WTC11 (cell line): Measurements from ENCODE around the gene TREH. TPM values are rescaled to one million over a fixed set of nuclear protein-coding genes. Genes with fewer than 3 reads are reported as not detected.

Experiments used
- ATAC-seq: fragments of 200-7000 bp; cut with Tn5 transposase; 2 replicates; pipeline ENCODE4 v1.10.0; 2021; ENCODE audit warnings: mild to moderate bottlenecking, moderate library complexity
- CTCF ChIA-PET: fragments of 300-600 bp; sonication (Branson Sonifier 250); formaldehyde crosslinking; loops from one replicate; lab custom pipeline; 2021; ENCODE audit warnings: antibody characterized with exemption; lab: Charles Lee
- POLR2A ChIA-PET: fragments of 350-600 bp; sonication (Branson Sonifier 250); formaldehyde crosslinking; loops from one replicate; lab custom pipeline; 2021; ENCODE audit warnings: antibody characterized with exemption; lab: Charles Lee
- DNase-seq: peaks from one replicate; pipeline ENCODE4 v3.0.0; 2021; ENCODE audit warnings: low spot score
- H3K27ac Mint-ChIP-seq: 2 replicates; pipeline ENCODE4 v1.8.0; 2021; ENCODE audit warnings: mixed read lengths
- H3K27me3 Mint-ChIP-seq: 2 replicates; pipeline ENCODE4 v1.8.0; 2021; ENCODE audit warnings: low read depth, mild to moderate bottlenecking, moderate library complexity, mixed read lengths
- H3K36me3 Mint-ChIP-seq: 2 replicates; pipeline ENCODE4 v1.8.0; 2021; ENCODE audit warnings: mixed read lengths
- H3K4me1 Mint-ChIP-seq: 2 replicates; pipeline ENCODE4 v1.8.0; 2022; ENCODE audit warnings: mixed read lengths
- H3K4me3 Mint-ChIP-seq: 2 replicates; pipeline ENCODE4 v1.8.0; 2021; ENCODE audit warnings: mild to moderate bottlenecking, moderate library complexity, mixed read lengths
- H3K9me3 Mint-ChIP-seq: 2 replicates; pipeline ENCODE4 v1.8.0; 2021; ENCODE audit warnings: mixed read lengths
- EMX1 ChIP-seq: fragments of 250-450 bp; sonication (Bioruptor Pico); IDR thresholded peaks from 2 replicates; pipeline ENCODE4 v1.8.0; 2021; ENCODE audit warnings: mild to moderate bottlenecking
- FOXJ3 ChIP-seq: sonication (generic); formaldehyde crosslinking; IDR thresholded peaks from 2 replicates; pipeline ENCODE4 v1.9.0; 2021; ENCODE audit warnings: missing genetic modification reagents, mild to moderate bottlenecking, borderline replicate concordance
- IRF2 ChIP-seq: sonication (generic); formaldehyde crosslinking; IDR thresholded peaks from 2 replicates; pipeline ENCODE4 v1.8.0; 2022; ENCODE audit warnings: low read depth, missing genetic modification reagents, borderline replicate concordance
- KAT7 ChIP-seq: sonication (generic); formaldehyde crosslinking; IDR thresholded peaks from 2 replicates; pipeline ENCODE4 v1.8.1; 2023; ENCODE audit warnings: missing genetic modification reagents, mild to moderate bottlenecking, borderline replicate concordance
- NR2C2 ChIP-seq: sonication (generic); formaldehyde crosslinking; IDR thresholded peaks from 2 replicates; pipeline ENCODE4 v1.8.0; 2022; ENCODE audit warnings: mild to moderate bottlenecking, missing genetic modification reagents
- OVOL2 ChIP-seq: fragments of 250-450 bp; sonication (Bioruptor Pico); IDR thresholded peaks from 2 replicates; pipeline ENCODE4 v1.9.0; 2021; ENCODE audit warnings: mild to moderate bottlenecking, borderline replicate concordance
- PRRX2 ChIP-seq: fragments of 250-450 bp; sonication (Bioruptor Pico); IDR thresholded peaks from 2 replicates; pipeline ENCODE4 v1.8.0; 2021; ENCODE audit warnings: mild to moderate bottlenecking
- SMAD4 ChIP-seq: sonication (generic); formaldehyde crosslinking; IDR thresholded peaks from 2 replicates; pipeline ENCODE4 v1.8.0; 2022; ENCODE audit warnings: mild to moderate bottlenecking, missing genetic modification reagents
- SP1 ChIP-seq: sonication (generic); formaldehyde crosslinking; conservative IDR thresholded peaks from 2 replicates; pipeline ENCODE4 v1.8.1; 2022; ENCODE audit warnings: missing genetic modification reagents
- TEAD1 ChIP-seq: sonication (generic); formaldehyde crosslinking; IDR thresholded peaks from 2 replicates; pipeline ENCODE4 v1.8.0; 2022; ENCODE audit warnings: mild to moderate bottlenecking, missing genetic modification reagents
- TP53 ChIP-seq: sonication (generic); formaldehyde crosslinking; IDR thresholded peaks from 2 replicates; pipeline ENCODE4 v1.8.1; 2023; ENCODE audit warnings: mild to moderate bottlenecking, missing genetic modification reagents
- ZNF232 ChIP-seq: sonication (generic); formaldehyde crosslinking; IDR thresholded peaks from 2 replicates; pipeline ENCODE4 v1.8.0; 2022; ENCODE audit warnings: mild to moderate bottlenecking, missing genetic modification reagents
- ZNF423 ChIP-seq: fragments of 250-450 bp; sonication (Bioruptor Pico); IDR thresholded peaks from 2 replicates; pipeline ENCODE4 v2.1.2; 2022; ENCODE audit warnings: mild to moderate bottlenecking, moderate library complexity
- total RNA-seq: library from RNA; stranded (reverse); gene quantifications from 3 replicates; pipeline ENCODE4 v1.2.3, GENCODE V29; 2021
- TF ChIP-seq, protein P1 (sequence below): sonication (generic); formaldehyde crosslinking; IDR thresholded peaks from 2 replicates; pipeline ENCODE4 v1.8.0; 2022; ENCODE audit warnings: mild to moderate bottlenecking, missing genetic modification reagents
- TF ChIP-seq, protein P2 (sequence below): sonication (generic); formaldehyde crosslinking; IDR thresholded peaks from 2 replicates; pipeline ENCODE4 v1.8.1; 2022; ENCODE audit warnings: mild to moderate bottlenecking, moderate library complexity, missing genetic modification reagents
- TF ChIP-seq, protein P3 (sequence below): sonication (generic); formaldehyde crosslinking; IDR thresholded peaks from 2 replicates; pipeline ENCODE4 v1.8.1; 2023; ENCODE audit warnings: mild to moderate bottlenecking, moderate library complexity, missing genetic modification reagents
- TF ChIP-seq, protein P4 (sequence below): fragments of 250-450 bp; sonication (Bioruptor Pico); IDR thresholded peaks from 2 replicates; pipeline ENCODE4 v1.9.0; 2021; ENCODE audit warnings: mild to moderate bottlenecking, borderline replicate concordance
- TF ChIP-seq, protein P5 (sequence below): sonication (generic); formaldehyde crosslinking; IDR thresholded peaks from 2 replicates; pipeline ENCODE4 v1.8.1; 2023; ENCODE audit warnings: mild to moderate bottlenecking, missing genetic modification reagents, borderline replicate concordance
- TF ChIP-seq, protein P6 (sequence below): sonication (generic); formaldehyde crosslinking; IDR thresholded peaks from 2 replicates; pipeline ENCODE4 v1.8.1; 2023; ENCODE audit warnings: mild to moderate bottlenecking, missing genetic modification reagents
- TF ChIP-seq, protein P7 (sequence below): sonication (generic); formaldehyde crosslinking; IDR thresholded peaks from 2 replicates; pipeline ENCODE4 v1.8.1; 2023; ENCODE audit warnings: mild to moderate bottlenecking, missing genetic modification reagents, moderate library complexity

The TREH gene
- total RNA-seq, 1 experiment from 2014 or later: not detected

DNA sequence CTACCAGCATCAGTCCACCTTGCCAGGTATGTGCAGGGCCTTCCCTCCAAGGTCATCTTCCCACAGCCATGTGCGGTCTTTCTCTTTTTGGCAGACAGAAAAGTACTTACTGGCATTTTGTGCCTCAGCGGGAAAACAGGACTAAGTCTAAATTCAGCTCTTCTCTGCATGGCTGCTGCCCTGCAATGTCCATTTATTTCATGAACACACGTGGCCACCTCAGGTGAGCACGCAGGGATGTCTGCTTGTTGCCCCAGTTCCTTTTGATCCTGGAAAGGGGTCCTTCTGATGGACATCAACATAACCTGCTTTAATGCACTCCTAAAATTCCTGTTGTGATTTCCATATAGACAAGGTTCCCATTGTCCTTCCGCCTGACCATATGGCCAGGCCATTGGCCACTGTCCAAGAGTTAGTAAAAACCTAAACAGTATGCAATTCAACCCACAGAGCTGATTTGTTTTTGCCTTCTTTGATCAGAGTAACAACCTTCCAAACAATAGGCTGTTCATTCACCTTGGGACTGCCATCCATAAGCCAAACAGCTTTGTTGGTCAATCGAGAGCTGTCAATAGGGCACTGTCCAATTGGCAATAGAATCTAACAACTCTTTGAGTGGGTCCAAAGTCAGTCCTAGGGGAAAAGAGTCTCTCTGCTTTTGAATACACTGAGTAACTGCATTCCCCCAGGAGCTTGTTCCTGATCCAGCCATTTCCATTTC is 5.9 kb downstream of the TREH start:
- Mint-ChIP-seq H3K36me3 (peaks cover 14% of the 10 kb centered on the region), H3K4me1 (no peaks in the 10 kb centered on the region)
- no peak for TF ChIP-seq SP1 (CRISPR knock-in tag)
- TF ChIP-seq, protein P1, sequence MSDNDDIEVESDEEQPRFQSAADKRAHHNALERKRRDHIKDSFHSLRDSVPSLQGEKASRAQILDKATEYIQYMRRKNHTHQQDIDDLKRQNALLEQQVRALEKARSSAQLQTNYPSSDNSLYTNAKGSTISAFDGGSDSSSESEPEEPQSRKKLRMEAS (CRISPR knock-in tag): no peak
- no peak for TF ChIP-seq TEAD1 (CRISPR knock-in tag)
- TF ChIP-seq FOXJ3 (CRISPR knock-in tag): no peak
- TF ChIP-seq EMX1 (CRISPR knock-in tag): no peak
- TF ChIP-seq SMAD4: no peak
- TF ChIP-seq, protein P2, sequence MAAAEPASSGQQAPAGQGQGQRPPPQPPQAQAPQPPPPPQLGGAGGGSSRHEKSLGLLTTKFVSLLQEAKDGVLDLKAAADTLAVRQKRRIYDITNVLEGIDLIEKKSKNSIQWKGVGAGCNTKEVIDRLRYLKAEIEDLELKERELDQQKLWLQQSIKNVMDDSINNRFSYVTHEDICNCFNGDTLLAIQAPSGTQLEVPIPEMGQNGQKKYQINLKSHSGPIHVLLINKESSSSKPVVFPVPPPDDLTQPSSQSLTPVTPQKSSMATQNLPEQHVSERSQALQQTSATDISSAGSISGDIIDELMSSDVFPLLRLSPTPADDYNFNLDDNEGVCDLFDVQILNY (CRISPR knock-in tag): no peak
- TF ChIP-seq ZNF232 (CRISPR knock-in tag): no peak
- TF ChIP-seq TP53: no peak
- TF ChIP-seq, protein P3, sequence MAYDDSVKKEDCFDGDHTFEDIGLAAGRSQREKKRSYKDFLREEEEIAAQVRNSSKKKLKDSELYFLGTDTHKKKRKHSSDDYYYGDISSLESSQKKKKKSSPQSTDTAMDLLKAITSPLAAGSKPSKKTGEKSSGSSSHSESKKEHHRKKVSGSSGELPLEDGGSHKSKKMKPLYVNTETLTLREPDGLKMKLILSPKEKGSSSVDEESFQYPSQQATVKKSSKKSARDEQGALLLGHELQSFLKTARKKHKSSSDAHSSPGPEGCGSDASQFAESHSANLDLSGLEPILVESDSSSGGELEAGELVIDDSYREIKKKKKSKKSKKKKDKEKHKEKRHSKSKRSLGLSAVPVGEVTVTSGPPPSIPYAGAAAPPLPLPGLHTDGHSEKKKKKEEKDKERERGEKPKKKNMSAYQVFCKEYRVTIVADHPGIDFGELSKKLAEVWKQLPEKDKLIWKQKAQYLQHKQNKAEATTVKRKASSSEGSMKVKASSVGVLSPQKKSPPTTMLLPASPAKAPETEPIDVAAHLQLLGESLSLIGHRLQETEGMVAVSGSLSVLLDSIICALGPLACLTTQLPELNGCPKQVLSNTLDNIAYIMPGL: no peak
- TF ChIP-seq, protein P4, sequence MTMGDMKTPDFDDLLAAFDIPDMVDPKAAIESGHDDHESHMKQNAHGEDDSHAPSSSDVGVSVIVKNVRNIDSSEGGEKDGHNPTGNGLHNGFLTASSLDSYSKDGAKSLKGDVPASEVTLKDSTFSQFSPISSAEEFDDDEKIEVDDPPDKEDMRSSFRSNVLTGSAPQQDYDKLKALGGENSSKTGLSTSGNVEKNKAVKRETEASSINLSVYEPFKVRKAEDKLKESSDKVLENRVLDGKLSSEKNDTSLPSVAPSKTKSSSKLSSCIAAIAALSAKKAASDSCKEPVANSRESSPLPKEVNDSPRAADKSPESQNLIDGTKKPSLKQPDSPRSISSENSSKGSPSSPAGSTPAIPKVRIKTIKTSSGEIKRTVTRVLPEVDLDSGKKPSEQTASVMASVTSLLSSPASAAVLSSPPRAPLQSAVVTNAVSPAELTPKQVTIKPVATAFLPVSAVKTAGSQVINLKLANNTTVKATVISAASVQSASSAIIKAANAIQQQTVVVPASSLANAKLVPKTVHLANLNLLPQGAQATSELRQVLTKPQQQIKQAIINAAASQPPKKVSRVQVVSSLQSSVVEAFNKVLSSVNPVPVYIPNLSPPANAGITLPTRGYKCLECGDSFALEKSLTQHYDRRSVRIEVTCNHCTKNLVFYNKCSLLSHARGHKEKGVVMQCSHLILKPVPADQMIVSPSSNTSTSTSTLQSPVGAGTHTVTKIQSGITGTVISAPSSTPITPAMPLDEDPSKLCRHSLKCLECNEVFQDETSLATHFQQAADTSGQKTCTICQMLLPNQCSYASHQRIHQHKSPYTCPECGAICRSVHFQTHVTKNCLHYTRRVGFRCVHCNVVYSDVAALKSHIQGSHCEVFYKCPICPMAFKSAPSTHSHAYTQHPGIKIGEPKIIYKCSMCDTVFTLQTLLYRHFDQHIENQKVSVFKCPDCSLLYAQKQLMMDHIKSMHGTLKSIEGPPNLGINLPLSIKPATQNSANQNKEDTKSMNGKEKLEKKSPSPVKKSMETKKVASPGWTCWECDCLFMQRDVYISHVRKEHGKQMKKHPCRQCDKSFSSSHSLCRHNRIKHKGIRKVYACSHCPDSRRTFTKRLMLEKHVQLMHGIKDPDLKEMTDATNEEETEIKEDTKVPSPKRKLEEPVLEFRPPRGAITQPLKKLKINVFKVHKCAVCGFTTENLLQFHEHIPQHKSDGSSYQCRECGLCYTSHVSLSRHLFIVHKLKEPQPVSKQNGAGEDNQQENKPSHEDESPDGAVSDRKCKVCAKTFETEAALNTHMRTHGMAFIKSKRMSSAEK: no peak
- no peak for TF ChIP-seq NR2C2
- TF ChIP-seq, protein P5, sequence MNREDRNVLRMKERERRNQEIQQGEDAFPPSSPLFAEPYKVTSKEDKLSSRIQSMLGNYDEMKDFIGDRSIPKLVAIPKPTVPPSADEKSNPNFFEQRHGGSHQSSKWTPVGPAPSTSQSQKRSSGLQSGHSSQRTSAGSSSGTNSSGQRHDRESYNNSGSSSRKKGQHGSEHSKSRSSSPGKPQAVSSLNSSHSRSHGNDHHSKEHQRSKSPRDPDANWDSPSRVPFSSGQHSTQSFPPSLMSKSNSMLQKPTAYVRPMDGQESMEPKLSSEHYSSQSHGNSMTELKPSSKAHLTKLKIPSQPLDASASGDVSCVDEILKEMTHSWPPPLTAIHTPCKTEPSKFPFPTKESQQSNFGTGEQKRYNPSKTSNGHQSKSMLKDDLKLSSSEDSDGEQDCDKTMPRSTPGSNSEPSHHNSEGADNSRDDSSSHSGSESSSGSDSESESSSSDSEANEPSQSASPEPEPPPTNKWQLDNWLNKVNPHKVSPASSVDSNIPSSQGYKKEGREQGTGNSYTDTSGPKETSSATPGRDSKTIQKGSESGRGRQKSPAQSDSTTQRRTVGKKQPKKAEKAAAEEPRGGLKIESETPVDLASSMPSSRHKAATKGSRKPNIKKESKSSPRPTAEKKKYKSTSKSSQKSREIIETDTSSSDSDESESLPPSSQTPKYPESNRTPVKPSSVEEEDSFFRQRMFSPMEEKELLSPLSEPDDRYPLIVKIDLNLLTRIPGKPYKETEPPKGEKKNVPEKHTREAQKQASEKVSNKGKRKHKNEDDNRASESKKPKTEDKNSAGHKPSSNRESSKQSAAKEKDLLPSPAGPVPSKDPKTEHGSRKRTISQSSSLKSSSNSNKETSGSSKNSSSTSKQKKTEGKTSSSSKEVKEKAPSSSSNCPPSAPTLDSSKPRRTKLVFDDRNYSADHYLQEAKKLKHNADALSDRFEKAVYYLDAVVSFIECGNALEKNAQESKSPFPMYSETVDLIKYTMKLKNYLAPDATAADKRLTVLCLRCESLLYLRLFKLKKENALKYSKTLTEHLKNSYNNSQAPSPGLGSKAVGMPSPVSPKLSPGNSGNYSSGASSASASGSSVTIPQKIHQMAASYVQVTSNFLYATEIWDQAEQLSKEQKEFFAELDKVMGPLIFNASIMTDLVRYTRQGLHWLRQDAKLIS (CRISPR knock-in tag): no peak
- TF ChIP-seq, protein P6, sequence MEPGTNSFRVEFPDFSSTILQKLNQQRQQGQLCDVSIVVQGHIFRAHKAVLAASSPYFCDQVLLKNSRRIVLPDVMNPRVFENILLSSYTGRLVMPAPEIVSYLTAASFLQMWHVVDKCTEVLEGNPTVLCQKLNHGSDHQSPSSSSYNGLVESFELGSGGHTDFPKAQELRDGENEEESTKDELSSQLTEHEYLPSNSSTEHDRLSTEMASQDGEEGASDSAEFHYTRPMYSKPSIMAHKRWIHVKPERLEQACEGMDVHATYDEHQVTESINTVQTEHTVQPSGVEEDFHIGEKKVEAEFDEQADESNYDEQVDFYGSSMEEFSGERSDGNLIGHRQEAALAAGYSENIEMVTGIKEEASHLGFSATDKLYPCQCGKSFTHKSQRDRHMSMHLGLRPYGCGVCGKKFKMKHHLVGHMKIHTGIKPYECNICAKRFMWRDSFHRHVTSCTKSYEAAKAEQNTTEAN (CRISPR knock-in tag): no peak
- no peak for TF ChIP-seq OVOL2 (CRISPR knock-in tag)
- no peak for TF ChIP-seq PRRX2 (CRISPR knock-in tag)
- TF ChIP-seq ZNF423 (CRISPR knock-in tag): no peak
- TF ChIP-seq, protein P7, sequence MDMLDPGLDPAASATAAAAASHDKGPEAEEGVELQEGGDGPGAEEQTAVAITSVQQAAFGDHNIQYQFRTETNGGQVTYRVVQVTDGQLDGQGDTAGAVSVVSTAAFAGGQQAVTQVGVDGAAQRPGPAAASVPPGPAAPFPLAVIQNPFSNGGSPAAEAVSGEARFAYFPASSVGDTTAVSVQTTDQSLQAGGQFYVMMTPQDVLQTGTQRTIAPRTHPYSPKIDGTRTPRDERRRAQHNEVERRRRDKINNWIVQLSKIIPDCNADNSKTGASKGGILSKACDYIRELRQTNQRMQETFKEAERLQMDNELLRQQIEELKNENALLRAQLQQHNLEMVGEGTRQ (CRISPR knock-in tag): no peak
- TF ChIP-seq KAT7 (CRISPR knock-in tag): no peak
- no peak for TF ChIP-seq IRF2
- TF ChIP-seq, all 79 proteins: peak for 0
- H3K27me3 Mint-ChIP-seq: peaks cover 40% of the 10 kb centered on the region
- DNase-seq: no peak
- no peak overlapping the region for H3K27ac Mint-ChIP-seq
- ChIA-PET CTCF (interaction anchor here (1.0 kb wide), 1 partner anchor 14 kb away, joined by 3 read pairs; no protein-coding TSS in a partner anchor), POLR2A (no interaction called here)
- no peak overlapping the region for H3K4me3 Mint-ChIP-seq
- peaks cover 40% of the 10 kb centered on the region for H3K9me3 Mint-ChIP-seq
- no peak for ATAC-seq
